ENCODE results near the gene ACE.

- no peak for TF ChIP-seq FOXK2 (IDR thresholded peaks at IDR 0.05)
- no peak for TF ChIP-seq HDGF (IDR thresholded peaks at IDR 0.05; ENCODE audit: borderline replicate concordance)
These were observed 34.5 kb downstream of the ACE start for GRCh38 chr17:63511331-63511730.

Measured in HEK293T (cell line).